Thyroid gland (tissue), 4 donors: ENCODE measurements around the gene POFUT2.

Experiments
- POLR2A ChIP-seq, 2 donors: fragments of 450-650 bp; IDR thresholded peaks; one replicate each; pipeline ENCODE4 v1.6.1; 2017; ENCODE audit warnings: antibody characterized with exemption in 2 of 2, mild to moderate bottlenecking in 2 of 2, moderate library complexity in 1 of 2
- TF ChIP-seq, protein P1 (sequence below), 6 experiments: fragments of 200-600 bp in 3 of 6; fragments of 450-650 bp in 3 of 6; sonication (generic) in 3 of 6; IDR thresholded peaks; one replicate each; pipeline ENCODE4 v1.5.1; 2016 to 2019; ENCODE audit warnings: antibody characterized with exemption in 6 of 6, mild to moderate bottlenecking in 2 of 6, inconsistent platforms in 1 of 6, moderate library complexity in 1 of 6

DNA sequence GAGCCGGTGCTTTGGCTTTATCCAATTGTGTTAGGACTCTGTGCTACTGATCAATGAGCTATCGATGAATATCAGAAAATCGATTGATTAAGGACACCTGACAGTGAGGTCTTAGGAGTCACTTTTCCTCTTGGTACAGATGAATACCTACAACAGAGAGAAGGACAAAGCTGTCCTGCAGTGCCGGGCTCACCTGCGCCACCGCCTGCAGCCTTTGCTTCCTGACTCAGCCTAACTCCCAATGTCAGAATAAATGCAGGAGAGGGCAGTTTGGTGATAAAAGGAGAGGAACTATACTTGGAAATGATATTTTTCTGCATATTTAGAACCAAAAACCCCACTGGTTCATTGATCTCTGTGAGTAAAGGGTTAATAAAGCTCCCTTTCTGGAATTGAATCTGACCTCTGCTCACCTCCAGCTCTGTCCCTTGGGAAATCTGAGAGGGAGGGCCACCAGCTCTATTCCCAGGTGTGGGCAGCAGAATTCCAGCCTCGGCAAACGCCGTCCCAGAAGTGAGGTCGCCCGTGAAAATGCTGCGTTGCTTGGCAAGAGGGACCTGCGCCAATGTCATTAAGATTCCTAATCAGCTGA, 39.3 kb downstream of the POFUT2 start:
- TF ChIP-seq, protein P1, sequence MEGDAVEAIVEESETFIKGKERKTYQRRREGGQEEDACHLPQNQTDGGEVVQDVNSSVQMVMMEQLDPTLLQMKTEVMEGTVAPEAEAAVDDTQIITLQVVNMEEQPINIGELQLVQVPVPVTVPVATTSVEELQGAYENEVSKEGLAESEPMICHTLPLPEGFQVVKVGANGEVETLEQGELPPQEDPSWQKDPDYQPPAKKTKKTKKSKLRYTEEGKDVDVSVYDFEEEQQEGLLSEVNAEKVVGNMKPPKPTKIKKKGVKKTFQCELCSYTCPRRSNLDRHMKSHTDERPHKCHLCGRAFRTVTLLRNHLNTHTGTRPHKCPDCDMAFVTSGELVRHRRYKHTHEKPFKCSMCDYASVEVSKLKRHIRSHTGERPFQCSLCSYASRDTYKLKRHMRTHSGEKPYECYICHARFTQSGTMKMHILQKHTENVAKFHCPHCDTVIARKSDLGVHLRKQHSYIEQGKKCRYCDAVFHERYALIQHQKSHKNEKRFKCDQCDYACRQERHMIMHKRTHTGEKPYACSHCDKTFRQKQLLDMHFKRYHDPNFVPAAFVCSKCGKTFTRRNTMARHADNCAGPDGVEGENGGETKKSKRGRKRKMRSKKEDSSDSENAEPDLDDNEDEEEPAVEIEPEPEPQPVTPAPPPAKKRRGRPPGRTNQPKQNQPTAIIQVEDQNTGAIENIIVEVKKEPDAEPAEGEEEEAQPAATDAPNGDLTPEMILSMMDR (IDR thresholded peaks at IDR 0.05), result no peak
- no peak for TF ChIP-seq POLR2A (IDR thresholded peaks at IDR 0.05)
